ENCODE results near the gene SLC22A2.
"Not testable (repeated sequence)": the region's sequence is repeated elsewhere in the genome, so short reads cannot be mapped to it uniquely, and the experiment has no call there.

Gene SLC22A2

GRCh38 chr6:160258346-160259142 is at the start of gene SLC22A2:
Gene SLC22A2 (minus strand): TSS chr6:160258821. CDS start chr6:160258757, 64 bp downstream.
- DNase-seq (ENCODE audit: low read depth in 2 of 2): no peak

GRCh38 chr6:160305926-160306713 is 47.5 kb upstream of the SLC22A2 start:
- no peak for DNase-seq (ENCODE audit: low read depth in 2 of 2)

DNA sequence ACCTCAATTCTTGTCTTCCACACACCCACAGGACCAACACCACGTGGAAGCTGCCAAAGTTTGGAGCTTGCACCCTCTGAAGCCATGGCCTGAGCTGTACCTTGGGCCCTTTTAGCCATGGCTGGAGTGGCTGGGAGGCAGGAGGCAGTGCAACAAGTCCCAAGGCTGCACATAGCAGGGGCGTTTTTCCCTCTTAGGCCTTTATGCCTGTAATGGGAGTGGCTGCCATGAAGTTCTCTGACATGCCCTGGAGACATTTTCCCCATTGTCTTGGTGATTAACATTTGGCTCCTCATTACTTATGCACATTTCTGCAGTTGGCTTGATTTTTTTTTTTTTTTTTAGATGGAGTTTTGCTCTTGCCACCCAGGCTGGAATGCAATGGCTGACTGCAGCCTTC is 45.2 kb upstream of the SLC22A2 start:
- DNase-seq (ENCODE audit: low read depth in 2 of 2): no peak

DNA sequence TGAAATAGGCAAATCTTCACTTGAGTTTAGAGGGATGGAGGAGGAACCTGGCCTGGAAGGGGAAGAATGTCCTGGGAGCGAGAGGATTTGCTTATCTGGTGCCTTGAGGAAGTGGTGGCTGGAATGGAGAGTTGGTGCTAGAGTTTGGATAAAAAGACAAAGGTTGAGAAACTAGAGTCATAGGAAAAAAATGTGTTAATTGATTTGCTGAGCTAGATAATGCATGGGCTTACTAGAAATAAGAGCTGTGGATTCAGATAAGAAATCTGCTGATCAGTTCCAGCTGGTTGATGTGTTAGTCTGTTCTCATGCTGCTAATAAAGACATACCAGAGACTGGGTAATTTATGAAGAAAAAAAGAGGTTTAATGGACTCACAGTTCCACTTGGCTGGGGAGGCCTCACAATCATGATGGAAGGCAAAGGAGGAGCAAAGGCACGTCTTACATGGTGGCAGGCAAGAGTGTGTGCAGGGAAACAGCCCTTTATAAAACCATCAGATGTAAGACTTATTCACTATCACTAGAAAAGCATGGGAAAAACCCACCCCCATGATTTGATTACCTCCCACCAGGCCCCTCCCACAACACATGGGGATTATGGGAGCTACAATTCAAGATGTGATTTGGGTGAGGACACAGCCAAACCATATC is 43.9 kb upstream of the SLC22A2 start:
- not testable (repeated sequence) for DNase-seq (ENCODE audit: low read depth in 2 of 2)

DNA sequence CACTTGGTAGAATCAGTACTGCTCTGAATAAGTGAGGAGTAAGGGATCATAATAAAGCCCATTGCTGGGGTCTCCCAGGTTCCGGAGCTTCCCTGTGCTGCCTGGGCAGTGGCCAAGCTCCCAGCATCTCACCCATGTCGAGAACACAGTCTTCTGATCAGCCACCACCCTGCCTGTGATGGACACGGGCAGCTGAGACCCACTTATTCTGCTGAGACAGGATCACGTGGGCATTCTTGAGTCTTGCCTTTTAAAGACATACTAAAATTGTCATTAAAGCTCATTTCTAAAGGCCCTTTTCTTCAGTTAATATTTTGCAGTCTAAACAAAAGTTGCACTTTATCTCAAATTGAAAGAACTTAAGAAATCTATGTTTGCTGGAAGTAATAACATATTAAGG is 42.7 kb upstream of the SLC22A2 start:
- no peak for DNase-seq (ENCODE audit: low read depth in 2 of 2)

DNA sequence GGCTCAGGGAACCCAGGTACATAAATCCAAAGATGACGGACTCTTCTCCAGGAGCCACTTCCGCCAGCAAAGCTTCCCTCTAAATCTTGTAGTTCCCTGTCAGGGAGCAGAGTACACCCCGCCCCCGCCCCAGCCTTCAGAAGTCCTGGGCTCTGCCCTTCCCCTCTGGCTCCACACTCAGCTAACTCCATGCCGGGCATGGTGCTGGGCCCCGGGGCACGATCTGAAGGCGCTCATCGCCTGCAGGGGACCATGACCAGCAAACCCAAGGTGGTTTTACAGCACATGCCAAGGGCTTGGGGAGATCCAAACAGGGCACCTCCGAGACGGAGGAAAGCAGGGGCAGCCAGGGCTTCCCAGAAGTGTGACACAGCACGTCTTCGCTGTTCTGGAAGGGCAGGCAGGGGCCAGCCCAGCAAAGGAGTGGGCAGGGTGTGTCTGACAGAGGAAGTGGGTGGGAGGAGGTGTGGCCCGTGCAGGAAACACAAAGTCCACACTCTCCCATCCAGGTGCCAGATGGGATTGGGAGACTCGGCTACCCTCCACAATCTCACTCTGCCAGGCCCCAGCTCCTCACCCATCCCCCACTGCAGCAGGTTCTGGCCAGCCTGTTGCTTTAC is 41.6 kb upstream of the SLC22A2 start:
- DNase-seq (ENCODE audit: low read depth in 2 of 2): no peak

DNA sequence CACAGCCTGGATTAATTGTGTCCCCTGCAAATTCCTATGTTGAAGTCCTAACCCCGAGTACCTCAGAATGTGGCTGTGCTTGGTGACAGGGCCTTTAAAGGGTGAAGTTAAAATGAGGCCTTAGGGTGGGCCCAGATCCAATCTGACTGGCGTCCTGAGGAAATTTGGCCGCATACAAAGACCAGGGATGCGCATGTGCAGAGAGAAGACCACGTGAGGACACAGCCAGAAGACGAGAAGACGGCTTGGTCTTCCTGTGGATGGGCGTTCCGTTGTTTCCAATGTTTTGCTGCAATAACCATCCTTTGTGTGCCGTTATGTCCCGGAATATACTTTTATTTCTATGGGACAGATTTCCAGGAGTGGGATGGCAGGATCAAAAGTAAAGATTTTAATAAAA is 40.9 kb upstream of the SLC22A2 start:
- no peak for DNase-seq (ENCODE audit: low read depth in 2 of 2)

GRCh38 chr6:160298121-160298520 is 39.5 kb upstream of the SLC22A2 start:
- no peak for DNase-seq (ENCODE audit: low read depth in 2 of 2)

DNA sequence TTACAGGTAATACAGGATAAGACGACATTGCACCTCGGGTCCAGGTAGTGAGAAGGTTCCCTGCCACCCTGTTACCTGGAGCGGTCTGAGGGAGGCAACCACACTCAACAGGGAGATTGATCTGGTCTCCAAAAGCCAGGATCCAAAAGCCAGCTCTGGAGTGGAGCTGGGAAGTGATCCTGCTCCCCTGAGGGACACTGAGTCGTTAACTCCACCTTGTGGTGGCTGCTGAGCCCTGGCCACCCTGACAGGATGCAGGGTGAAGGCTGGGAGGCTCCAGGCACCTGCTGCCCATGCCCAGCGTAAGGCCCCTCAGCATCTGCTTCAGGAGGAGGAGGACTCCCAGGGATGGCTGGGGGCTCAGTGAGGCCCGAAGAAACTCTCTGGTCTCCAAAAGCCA is 38.7 kb upstream of the SLC22A2 start:
- DNase-seq (ENCODE audit: low read depth in 2 of 2): no peak

GRCh38 chr6:160293844-160294243 is 35.2 kb upstream of the SLC22A2 start:
- no peak for DNase-seq (ENCODE audit: low read depth in 2 of 2)

GRCh38 chr6:160285541-160286105 is 27.0 kb upstream of the SLC22A2 start:
- no peak for DNase-seq (ENCODE audit: low read depth in 2 of 2)

DNA sequence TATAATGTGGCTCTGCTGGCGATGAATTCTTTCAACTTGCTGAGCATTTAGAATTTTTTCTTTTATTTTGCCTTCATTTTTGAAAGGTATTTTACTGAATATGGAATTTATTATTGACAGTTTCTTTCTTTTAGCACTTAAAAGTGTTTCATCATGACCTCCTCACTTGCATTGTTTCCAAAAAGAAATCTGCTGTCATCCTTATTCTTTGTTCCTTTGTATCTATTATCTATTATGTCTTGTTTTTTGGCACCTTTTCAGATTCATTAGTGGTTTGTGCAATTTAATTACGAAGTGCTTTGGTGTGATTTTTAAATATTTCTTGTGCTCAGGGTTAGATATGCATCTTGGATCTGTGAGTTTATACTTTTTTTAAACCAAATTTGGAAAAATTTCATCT is 26.0 kb upstream of the SLC22A2 start:
- DNase-seq (ENCODE audit: low read depth in 2 of 2): no peak

- no peak for DNase-seq (ENCODE audit: low read depth in 2 of 2)
These were observed 23.8 kb upstream of the SLC22A2 start for GRCh38 chr6:160282444-160282843.

DNA sequence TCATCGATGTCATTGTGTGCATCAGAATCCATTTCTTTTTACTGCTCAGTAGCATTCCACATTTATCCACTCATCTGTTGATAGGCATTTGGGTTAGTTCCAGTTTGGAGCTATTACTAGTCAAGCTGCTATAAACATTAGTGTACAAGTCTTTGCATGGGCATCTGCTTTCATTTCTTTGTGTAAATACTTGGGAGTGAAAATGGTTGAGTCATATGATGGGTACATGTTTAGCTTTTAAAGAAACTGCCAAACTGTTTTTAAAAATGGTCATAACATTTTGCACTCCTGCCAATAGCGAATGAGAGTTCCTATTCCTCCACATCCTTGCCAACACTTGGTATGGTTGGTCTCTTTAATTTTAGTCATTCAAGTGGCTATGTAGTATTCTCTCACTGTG is 21.2 kb upstream of the SLC22A2 start:
- no peak for DNase-seq (ENCODE audit: low read depth in 2 of 2)

DNA sequence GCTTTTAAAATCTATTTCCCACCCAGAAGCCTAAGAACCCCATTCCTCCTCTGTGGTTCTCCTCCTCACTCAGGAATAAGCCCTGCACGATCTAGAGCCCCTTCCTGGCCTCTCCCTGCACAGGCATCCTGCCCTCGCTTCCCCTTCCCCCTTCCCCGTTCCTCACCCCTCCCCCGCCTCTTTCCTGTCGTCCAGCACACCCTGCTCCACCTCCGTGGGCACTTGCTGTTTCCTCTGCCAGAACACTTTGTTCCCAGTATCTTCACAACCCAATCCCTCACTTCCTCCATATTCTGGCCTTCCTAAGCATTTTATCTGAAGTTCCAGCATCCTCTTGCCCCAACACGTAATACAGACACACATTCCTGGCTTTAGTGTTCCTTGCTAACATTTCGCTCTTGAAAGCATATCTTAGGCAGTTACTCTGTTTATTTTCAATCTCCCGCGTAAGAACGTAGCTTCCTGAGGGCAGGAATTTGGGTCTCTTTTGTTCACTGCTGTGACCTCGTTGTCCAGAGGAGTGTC is 20.2 kb upstream of the SLC22A2 start:
- DNase-seq (ENCODE audit: low read depth in 2 of 2): no peak

DNA sequence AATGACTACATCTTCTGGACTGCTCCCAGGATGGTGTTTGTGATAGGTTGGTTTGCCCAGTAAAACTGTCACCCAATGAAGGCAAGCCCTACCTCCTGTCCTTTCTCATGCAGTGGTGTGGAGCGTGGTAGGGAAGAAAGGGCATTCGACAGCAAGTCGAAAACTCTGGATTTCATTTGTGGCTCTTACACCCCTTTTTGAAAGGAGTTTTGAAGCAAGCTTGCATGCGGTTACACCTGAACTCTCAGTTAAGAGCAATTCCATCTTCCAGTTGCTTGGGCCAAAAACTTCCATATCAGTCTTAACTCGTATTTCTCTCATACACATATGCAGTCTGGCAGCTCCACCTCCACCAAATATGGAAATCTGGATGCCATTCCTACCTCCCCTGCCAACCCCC is 19.7 kb upstream of the SLC22A2 start:
- no peak for DNase-seq (ENCODE audit: low read depth in 2 of 2)

DNA sequence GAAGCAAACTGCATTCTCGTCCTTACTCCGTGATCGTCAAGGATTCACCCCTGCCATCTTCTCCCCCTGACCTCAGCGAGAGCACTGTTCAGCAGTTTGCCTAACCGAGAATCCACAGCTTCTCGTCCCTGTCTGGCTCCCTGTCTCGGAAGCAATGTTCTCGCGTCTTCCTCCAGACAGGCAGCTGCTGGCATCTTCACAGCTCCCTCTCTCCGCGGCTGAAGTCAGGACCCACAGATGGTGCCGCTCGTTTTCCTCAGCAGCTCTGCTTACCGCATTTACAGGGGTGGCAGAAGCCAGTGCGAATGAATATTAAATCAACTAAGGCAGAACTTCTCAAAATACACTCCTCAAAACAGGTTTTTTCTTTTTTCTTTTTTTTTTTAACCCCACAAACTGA is 18.9 kb upstream of the SLC22A2 start:
- no peak for DNase-seq (ENCODE audit: low read depth in 2 of 2)

GRCh38 chr6:160277144-160277543 is 18.5 kb upstream of the SLC22A2 start:
- DNase-seq (ENCODE audit: low read depth in 2 of 2): no peak

DNA sequence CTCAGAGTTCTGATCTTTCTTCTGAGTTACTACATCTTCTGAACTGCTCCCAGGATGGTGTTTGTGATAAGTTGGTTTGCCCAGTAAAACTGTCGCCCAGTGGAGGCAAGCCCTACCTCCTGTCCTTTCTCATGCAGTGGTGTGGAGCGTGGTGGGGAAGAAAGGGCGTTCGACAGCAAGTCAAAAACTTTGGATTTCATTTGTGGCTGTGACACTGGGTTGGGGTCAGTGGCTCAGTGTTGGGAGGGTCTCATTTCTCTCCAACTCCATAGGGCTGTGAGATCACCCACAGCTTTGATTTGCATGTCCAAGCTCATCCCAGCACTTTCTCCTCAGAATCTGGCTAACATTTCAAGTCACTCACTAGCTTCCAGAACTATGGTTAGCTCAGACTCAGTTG is 17.5 kb upstream of the SLC22A2 start:
- DNase-seq (ENCODE audit: low read depth in 2 of 2): no peak

- DNase-seq (ENCODE audit: low read depth in 2 of 2): no peak
These were observed 16.9 kb upstream of the SLC22A2 start for GRCh38 chr6:160275511-160276003.

DNA sequence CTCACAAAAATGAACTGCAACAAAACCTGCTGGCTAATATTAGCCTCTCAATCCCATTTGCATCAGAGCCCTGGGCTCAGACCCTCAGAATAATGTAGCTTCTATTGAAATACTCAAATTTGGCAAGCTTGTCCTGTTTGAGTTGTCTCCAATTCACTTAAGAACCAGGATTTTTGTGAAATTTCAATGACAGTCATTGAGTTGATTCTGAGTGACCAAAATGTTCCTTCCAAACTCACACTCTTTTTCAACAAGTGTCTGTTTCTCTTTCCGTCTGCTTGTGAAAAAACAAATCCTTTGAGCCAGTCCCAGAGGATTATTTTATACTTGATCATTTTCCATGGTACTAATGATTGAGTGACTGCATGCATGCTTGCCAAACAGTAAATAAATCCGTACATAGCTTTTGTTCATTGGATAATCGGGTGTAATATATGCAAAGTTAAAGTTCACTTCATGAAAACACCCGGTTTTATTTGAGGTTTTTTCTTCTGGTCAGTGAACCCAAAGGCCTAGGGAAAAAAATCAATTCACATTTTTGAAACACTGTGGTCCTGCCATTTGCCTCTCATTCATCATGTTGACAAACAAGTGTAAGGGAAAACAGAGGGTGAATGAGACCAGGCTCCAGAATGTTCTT is 16.4 kb upstream of the SLC22A2 start:
- no peak for DNase-seq (ENCODE audit: low read depth in 2 of 2)
